Neural progenitor cell (in vitro differentiated cells): ENCODE data around the gene APOL3. TPM values are rescaled to one million over a fixed set of nuclear protein-coding genes. Genes with fewer than 3 reads are reported as not detected.
"Not testable (repeated sequence)": the region's sequence is repeated elsewhere in the genome, so short reads cannot be mapped to it uniquely, and the experiment has no call there.

Source experiments
- DNase-seq: peaks from one replicate; pipeline ENCODE4 v3.0.0-alpha.2; 2016; ENCODE audit warnings: low spot score
- H2AFZ ChIP-seq: fragments of 200-600 bp; sonication (generic); replicated peaks from 2 replicates; pipeline ENCODE4 v1.6.1; 2016; ENCODE audit warnings: antibody characterized with exemption
- H3F3A ChIP-seq: fragments of 200-600 bp; sonication (generic); 2 replicates; pipeline ENCODE4 v1.6.1; 2016; ENCODE audit warnings: antibody characterized with exemption, low read depth
- H3K27ac ChIP-seq: fragments of 200-600 bp; sonication (generic); 2 replicates; pipeline ENCODE4 v1.5.1; 2016; ENCODE audit warnings: mild to moderate bottlenecking
- H3K27me3 ChIP-seq: fragments of 200-600 bp; sonication (generic); 2 replicates; pipeline ENCODE4 v1.6.1; 2016; ENCODE audit warnings: mild to moderate bottlenecking, moderate library complexity
- H3K36me3 ChIP-seq: fragments of 200-600 bp; sonication (generic); 2 replicates; pipeline ENCODE4 v1.5.1; 2016
- H3K4me1 ChIP-seq: fragments of 200-600 bp; sonication (generic); 2 replicates; pipeline ENCODE4 v1.6.1; 2016; ENCODE audit warnings: mixed run types
- H3K4me2 ChIP-seq: fragments of 200-600 bp; sonication (generic); 2 replicates; pipeline ENCODE4 v1.6.1; 2016
- H3K4me3 ChIP-seq: fragments of 200-600 bp; sonication (generic); 2 replicates; pipeline ENCODE4 v1.5.1; 2016
- H3K79me2 ChIP-seq: fragments of 200-600 bp; sonication (generic); 2 replicates; pipeline ENCODE4 v1.6.1; 2016; ENCODE audit warnings: low read depth
- H3K9ac ChIP-seq: fragments of 200-600 bp; sonication (generic); 2 replicates; pipeline ENCODE4 v1.6.1; 2016
- H3K9me3 ChIP-seq: fragments of 200-600 bp; sonication (generic); 2 replicates; pipeline ENCODE4 v1.5.1; 2016; ENCODE audit warnings: low read depth
- H4K20me1 ChIP-seq: fragments of 200-600 bp; sonication (generic); 2 replicates; pipeline ENCODE4 v1.6.1; 2016; ENCODE audit warnings: low read depth
- H3K27ac Mint-ChIP-seq: 3 replicates; pipeline ENCODE4 v1.8.0; 2021; ENCODE audit warnings: mixed read lengths
- H3K27me3 Mint-ChIP-seq: 2 replicates; pipeline ENCODE4 v1.8.0; 2022; ENCODE audit warnings: low read depth, mild to moderate bottlenecking, inconsistent platforms, moderate library complexity, mixed read lengths; ENCODE audit not compliant: insufficient read depth
- H3K36me3 Mint-ChIP-seq: 3 replicates; pipeline ENCODE4 v1.8.0; 2021; ENCODE audit warnings: mixed read lengths
- H3K4me1 Mint-ChIP-seq: 3 replicates; pipeline ENCODE4 v1.8.0; 2021; ENCODE audit warnings: mixed read lengths
- H3K4me3 Mint-ChIP-seq: 3 replicates; pipeline ENCODE4 v1.8.0; 2021; ENCODE audit warnings: mild to moderate bottlenecking, moderate library complexity, mixed read lengths
- H3K9me3 Mint-ChIP-seq: 3 replicates; pipeline ENCODE4 v1.8.0; 2020; ENCODE audit warnings: mixed read lengths
- EZH2 ChIP-seq: fragments of 200-600 bp; sonication (generic); IDR thresholded peaks from 2 replicates; pipeline ENCODE4 v1.6.1; 2017; ENCODE audit warnings: antibody characterized with exemption, mild to moderate bottlenecking, moderate library complexity
- EZH2phosphoT487 ChIP-seq: fragments of 200-600 bp; sonication (generic); IDR thresholded peaks from 2 replicates; pipeline ENCODE4 v1.6.1; 2017; ENCODE audit warnings: antibody characterized with exemption
- total RNA-seq: library from RNA; depleted of rRNA; stranded (reverse); fragments of >200 nt; gene quantifications from 2 replicates; pipeline ENCODE4 v1.2.3, GENCODE V29; 2015; ENCODE audit warnings: low replicate concordance
- TF ChIP-seq, protein P1 (sequence below): fragments of 200-600 bp; sonication (generic); IDR thresholded peaks from 2 replicates; pipeline ENCODE4 v1.5.1; 2017; ENCODE audit warnings: antibody characterized with exemption, mild to moderate bottlenecking

APOL3 gene
- total RNA-seq, 1 donor from 2014 or later = not detected

DNA sequence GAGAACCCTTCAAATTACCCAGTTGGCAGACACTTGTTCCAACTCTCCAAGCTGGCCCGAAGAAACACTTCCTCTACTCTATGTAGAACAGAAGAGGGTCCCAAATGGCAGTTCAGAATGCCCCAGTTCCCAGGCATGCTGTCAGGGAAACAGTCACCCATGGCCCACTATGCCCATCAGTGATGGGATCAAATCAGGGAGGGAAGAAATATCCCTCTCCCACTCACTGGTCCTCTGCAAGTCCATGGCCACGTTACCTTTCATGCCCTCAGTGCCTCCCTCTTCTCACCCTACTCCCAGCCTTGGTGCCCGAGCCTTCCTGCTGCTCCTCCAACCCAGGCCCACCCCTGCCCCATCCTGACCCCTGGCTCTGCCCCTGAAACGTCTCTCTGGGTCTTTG is 16.6 kb downstream of the APOL3 start:
- no peaks in the 10 kb centered on the region for H3K9me3 Mint-ChIP-seq
- H3K4me2 ChIP-seq = no peak overlapping the region
- no peak overlapping the region for H3K27ac Mint-ChIP-seq
- no peaks in the 10 kb centered on the region for H4K20me1 ChIP-seq
- no peaks in the 10 kb centered on the region for H3K9me3 ChIP-seq
- H3K27me3 ChIP-seq = no peaks in the 10 kb centered on the region
- DNase-seq = no peak
- H3K4me1 Mint-ChIP-seq = peaks cover 41% of the 10 kb centered on the region
- no peak overlapping the region for H3K27ac ChIP-seq
- TF ChIP-seq, protein P1, sequence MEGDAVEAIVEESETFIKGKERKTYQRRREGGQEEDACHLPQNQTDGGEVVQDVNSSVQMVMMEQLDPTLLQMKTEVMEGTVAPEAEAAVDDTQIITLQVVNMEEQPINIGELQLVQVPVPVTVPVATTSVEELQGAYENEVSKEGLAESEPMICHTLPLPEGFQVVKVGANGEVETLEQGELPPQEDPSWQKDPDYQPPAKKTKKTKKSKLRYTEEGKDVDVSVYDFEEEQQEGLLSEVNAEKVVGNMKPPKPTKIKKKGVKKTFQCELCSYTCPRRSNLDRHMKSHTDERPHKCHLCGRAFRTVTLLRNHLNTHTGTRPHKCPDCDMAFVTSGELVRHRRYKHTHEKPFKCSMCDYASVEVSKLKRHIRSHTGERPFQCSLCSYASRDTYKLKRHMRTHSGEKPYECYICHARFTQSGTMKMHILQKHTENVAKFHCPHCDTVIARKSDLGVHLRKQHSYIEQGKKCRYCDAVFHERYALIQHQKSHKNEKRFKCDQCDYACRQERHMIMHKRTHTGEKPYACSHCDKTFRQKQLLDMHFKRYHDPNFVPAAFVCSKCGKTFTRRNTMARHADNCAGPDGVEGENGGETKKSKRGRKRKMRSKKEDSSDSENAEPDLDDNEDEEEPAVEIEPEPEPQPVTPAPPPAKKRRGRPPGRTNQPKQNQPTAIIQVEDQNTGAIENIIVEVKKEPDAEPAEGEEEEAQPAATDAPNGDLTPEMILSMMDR = no peak
- TF ChIP-seq EZH2 = no peak
- TF ChIP-seq EZH2phosphoT487 = no peak
- no peak overlapping the region for H3K9ac ChIP-seq
- H3K36me3 Mint-ChIP-seq = no peaks in the 10 kb centered on the region
- H3K79me2 ChIP-seq = no peaks in the 10 kb centered on the region
- H2AFZ ChIP-seq = no peak overlapping the region
- no peaks in the 10 kb centered on the region for H3F3A ChIP-seq
- peaks cover 6% of the 10 kb centered on the region for H3K27me3 Mint-ChIP-seq
- H3K4me3 ChIP-seq = no peak overlapping the region
- peaks cover 5% of the 10 kb centered on the region for H3K4me1 ChIP-seq
- no peak overlapping the region for H3K4me3 Mint-ChIP-seq
- H3K36me3 ChIP-seq = no peaks in the 10 kb centered on the region

GRCh38 chr22:36143066-36143815 is 17.3 kb downstream of the APOL3 start:
- H3K9me3 ChIP-seq = no peaks in the 10 kb centered on the region
- no peaks in the 10 kb centered on the region for H3K79me2 ChIP-seq
- no peaks in the 10 kb centered on the region for H4K20me1 ChIP-seq
- H3K27me3 ChIP-seq = no peaks in the 10 kb centered on the region
- H3K27ac Mint-ChIP-seq = no peak overlapping the region
- H3K4me1 ChIP-seq = peaks cover 5% of the 10 kb centered on the region
- DNase-seq = no peak
- H3K9ac ChIP-seq = no peak overlapping the region
- peaks cover 6% of the 10 kb centered on the region for H3K27me3 Mint-ChIP-seq
- no peak for TF ChIP-seq EZH2phosphoT487
- no peak for TF ChIP-seq EZH2
- TF ChIP-seq, protein P1 = no peak
- no peak overlapping the region for H3K4me3 Mint-ChIP-seq
- no peak overlapping the region for H2AFZ ChIP-seq
- no peak overlapping the region for H3K4me3 ChIP-seq
- H3K36me3 Mint-ChIP-seq = no peaks in the 10 kb centered on the region
- H3K36me3 ChIP-seq = no peaks in the 10 kb centered on the region
- H3F3A ChIP-seq = no peaks in the 10 kb centered on the region
- peaks cover 40% of the 10 kb centered on the region for H3K4me1 Mint-ChIP-seq
- no peak overlapping the region for H3K27ac ChIP-seq
- no peaks in the 10 kb centered on the region for H3K9me3 Mint-ChIP-seq
- no peak overlapping the region for H3K4me2 ChIP-seq

DNA sequence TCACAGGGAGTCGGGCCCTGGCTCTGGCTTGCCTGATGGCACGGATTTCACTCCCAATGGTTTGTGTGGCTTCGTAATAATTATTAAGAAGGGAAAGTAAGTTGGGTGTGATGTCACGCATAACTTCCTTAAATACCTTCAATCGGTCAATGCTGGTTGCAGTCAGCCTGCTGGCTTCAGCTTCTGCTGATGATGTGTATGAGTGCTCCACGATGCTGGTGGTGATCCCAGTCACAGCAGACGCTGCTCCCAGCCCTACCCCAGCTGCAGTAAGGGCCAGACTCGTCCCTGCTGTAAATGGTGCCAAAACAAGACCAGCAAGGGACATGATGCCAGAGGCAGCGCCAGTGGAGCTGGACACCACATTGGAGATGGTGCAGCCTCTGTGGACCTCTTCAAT is 19.1 kb downstream of the APOL3 start:
- DNase-seq = no peak
- H3K4me3 ChIP-seq = no peak overlapping the region
- peaks cover 28% of the 10 kb centered on the region for H3K4me1 Mint-ChIP-seq
- no peak overlapping the region for H3K4me2 ChIP-seq
- H4K20me1 ChIP-seq = no peaks in the 10 kb centered on the region
- no peak overlapping the region for H3K9ac ChIP-seq
- H3K9me3 ChIP-seq = no peaks in the 10 kb centered on the region
- no peak overlapping the region for H3K27ac ChIP-seq
- H2AFZ ChIP-seq = no peak overlapping the region
- H3K36me3 ChIP-seq = no peaks in the 10 kb centered on the region
- H3F3A ChIP-seq = no peaks in the 10 kb centered on the region
- H3K27me3 Mint-ChIP-seq = peaks cover 9% of the 10 kb centered on the region
- H3K27me3 ChIP-seq = no peaks in the 10 kb centered on the region
- H3K27ac Mint-ChIP-seq = no peak overlapping the region
- H3K4me1 ChIP-seq = no peaks in the 10 kb centered on the region
- no peak overlapping the region for H3K4me3 Mint-ChIP-seq
- no peaks in the 10 kb centered on the region for H3K79me2 ChIP-seq
- H3K36me3 Mint-ChIP-seq = no peaks in the 10 kb centered on the region
- no peaks in the 10 kb centered on the region for H3K9me3 Mint-ChIP-seq
- TF ChIP-seq, protein P1 = no peak
- TF ChIP-seq EZH2 (no peak), EZH2phosphoT487 (no peak)

DNA sequence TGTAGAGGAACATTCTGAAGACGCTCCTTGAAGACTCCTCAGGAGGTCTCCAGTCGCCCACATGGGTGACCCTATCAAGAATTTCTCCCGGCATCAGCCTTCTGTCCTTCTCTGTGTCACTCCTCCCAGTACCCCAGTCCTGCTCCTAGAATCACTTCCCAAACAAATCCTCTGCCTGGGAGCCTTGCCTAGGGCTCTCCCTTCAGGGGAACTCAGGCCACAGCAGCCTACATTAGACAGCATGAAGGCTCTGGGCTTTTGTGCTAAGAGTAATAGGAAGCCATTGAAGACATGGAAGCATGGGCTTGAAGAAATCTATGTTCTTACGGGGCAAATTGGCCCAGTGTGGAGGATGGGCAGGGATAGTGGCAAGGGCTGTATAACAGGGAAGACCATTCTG is 21.8 kb downstream of the APOL3 start:
- not testable (repeated sequence) for H3K27ac Mint-ChIP-seq, H3K4me2 ChIP-seq, H3K9me3 ChIP-seq, H3K4me3 ChIP-seq, H2AFZ ChIP-seq, H3K36me3 Mint-ChIP-seq, H3F3A ChIP-seq, DNase-seq, H3K4me1 ChIP-seq, H3K9ac ChIP-seq, H3K27me3 Mint-ChIP-seq, H3K27me3 ChIP-seq, H3K4me3 Mint-ChIP-seq, H3K9me3 Mint-ChIP-seq, H3K79me2 ChIP-seq, H3K36me3 ChIP-seq, H4K20me1 ChIP-seq, H3K27ac ChIP-seq
- peaks cover 18% of the 10 kb centered on the region for H3K4me1 Mint-ChIP-seq
